Ishikawa (cell line): ENCODE measurements around the gene GID8.

Experiments
- RAD21 ChIP-seq: IDR thresholded peaks from 2 replicates; pipeline ENCODE4 v1.6.1; 2012; ENCODE audit warnings: low read depth
- YY1 ChIP-seq: IDR thresholded peaks from 2 replicates; pipeline ENCODE4 v1.6.1; 2012; ENCODE audit warnings: low read depth

GRCh38 chr20:62979310-62979709, 41.4 kb downstream of the GID8 start:
- no peak for TF ChIP-seq YY1
- no peak for TF ChIP-seq RAD21
